ENCODE data around the gene RHOT1. TPM values are rescaled to one million over a fixed set of nuclear protein-coding genes. Genes with fewer than 3 reads are reported as not detected.

Gene RHOT1
- total RNA-seq, 1 experiment from 2014 or later = 24.4 TPM

GRCh38 chr17:32258383-32259140, 116.3 kb downstream of the RHOT1 start:
- Mint-ChIP-seq H3K36me3 (ENCODE audit: insufficient read depth in 1 of 3, low read depth in 3 of 3) (peaks cover 0 to 1% (median 0%) of the 10 kb centered on the region in 3 experiments; a peak in 1 of 7 replicates), H3K4me1 (peaks cover 27 to 40% of the 10 kb centered on the region in 2 experiments), H3K9me3 (no peaks in the 10 kb centered on the region; a peak in 1 of 5 replicates), H3K27ac (peak overlapping the region; percentile 46 to 90 (median 58); a peak in 4 of 7 replicates), H3K27me3 (ENCODE audit: low read depth) (peaks cover 32% of the 10 kb centered on the region), H3K4me3 (peak overlapping the region; percentile 7 to 57; a peak in 3 of 5 replicates)
- Histone ChIP-seq H4K91ac (ENCODE audit: insufficient read length, low read depth, low read length) (no peak overlapping the region), H3K4me2 (ENCODE audit: insufficient read depth, insufficient read length, low read length) (peak overlapping the region; percentile 36), H3K4ac (ENCODE audit: low read depth, low read length) (no peak overlapping the region), H2BK5ac (ENCODE audit: insufficient read length, low read length) (no peak overlapping the region), H4K8ac (replicated peaks; ENCODE audit: insufficient read length, low read depth, low read length) (no peak overlapping the region), H3T11ph (ENCODE audit: low read length) (no peak overlapping the region), H3K56ac (ENCODE audit: insufficient read length, low read depth, low read length) (no peak overlapping the region), H3K79me1 (ENCODE audit: insufficient read depth, low read depth, low read length, poor library complexity, severe bottlenecking) (no peaks in the 10 kb centered on the region), H3K9me3 (ENCODE audit: control insufficient read depth, low read depth, low read length) (no peaks in the 10 kb centered on the region), H4K20me1 (ENCODE audit: control insufficient read depth, insufficient read depth, insufficient read length) (no peaks in the 10 kb centered on the region), H3K27me3 (ENCODE audit: insufficient read depth, low read length) (no peaks in the 10 kb centered on the region; the same call in 1 of the 2 replicates), H2AFZ (ENCODE audit: low read length) (no peak overlapping the region), H3K27ac (ENCODE audit: insufficient read length, low read depth, low read length) (no peak overlapping the region), H3K14ac (ENCODE audit: insufficient read depth, low read length) (no peak overlapping the region), H2BK15ac (ENCODE audit: low read depth, low read length) (no peak overlapping the region), H3K18ac (ENCODE audit: insufficient read length, low read depth, low read length) (no peak overlapping the region), H4K5ac (ENCODE audit: insufficient read length, low read depth, low read length) (no peak overlapping the region), H3K79me2 (ENCODE audit: insufficient read depth, low read length) (no peaks in the 10 kb centered on the region), H3K9ac (ENCODE audit: extremely low read depth, insufficient read length, low read length) (no peak overlapping the region), H3K23me2 (ENCODE audit: insufficient read length, low read depth, low read length, poor library complexity, severe bottlenecking) (no peaks in the 10 kb centered on the region), H2BK20ac (ENCODE audit: low read depth, low read length, poor library complexity, severe bottlenecking) (no peak overlapping the region), H2AK5ac (ENCODE audit: insufficient read length, low read length) (no peak overlapping the region), H2BK12ac (ENCODE audit: insufficient read length, low read depth, low read length) (no peak overlapping the region), H2BK120ac (ENCODE audit: low read depth, low read length, poor library complexity, severe bottlenecking) (no peak overlapping the region), H3K4me1 (ENCODE audit: insufficient read depth, low read length) (peaks cover 2% of the 10 kb centered on the region; the same call in 1 of the 2 replicates), H3K23ac (ENCODE audit: insufficient read length, low read depth, low read length) (no peak overlapping the region)
- no CpG with 5 or more reads among the region's 18 CpGs for WGBS (ENCODE audit: extremely low coverage, insufficient read length, low lambda C conversion rate)
- no peak for DNase-seq
- TF ChIP-seq CTCF (conservative IDR thresholded peaks at IDR 0.05) = no peak

Measured in H9 (cell line).